Sigmoid colon (tissue), 3 donors: Measurements from ENCODE around the gene CFAP100.

Source experiments
- POLR2A ChIP-seq, 2 donors: fragments of 450-650 bp; IDR thresholded peaks; one replicate each; pipeline ENCODE4 v1.6.1; 2016; ENCODE audit warnings: antibody characterized with exemption in 2 of 2, mild to moderate bottlenecking in 2 of 2, moderate library complexity in 2 of 2
- TF ChIP-seq, protein P1 (sequence below), 4 experiments: fragments of 450-650 bp in 3 of 4; fragments of 200-600 bp in 1 of 4; IDR thresholded peaks; one replicate each; pipeline ENCODE4 v1.5.1; 2016 to 2019; ENCODE audit warnings: antibody characterized with exemption in 4 of 4, mild to moderate bottlenecking in 3 of 4, moderate library complexity in 2 of 4

DNA sequence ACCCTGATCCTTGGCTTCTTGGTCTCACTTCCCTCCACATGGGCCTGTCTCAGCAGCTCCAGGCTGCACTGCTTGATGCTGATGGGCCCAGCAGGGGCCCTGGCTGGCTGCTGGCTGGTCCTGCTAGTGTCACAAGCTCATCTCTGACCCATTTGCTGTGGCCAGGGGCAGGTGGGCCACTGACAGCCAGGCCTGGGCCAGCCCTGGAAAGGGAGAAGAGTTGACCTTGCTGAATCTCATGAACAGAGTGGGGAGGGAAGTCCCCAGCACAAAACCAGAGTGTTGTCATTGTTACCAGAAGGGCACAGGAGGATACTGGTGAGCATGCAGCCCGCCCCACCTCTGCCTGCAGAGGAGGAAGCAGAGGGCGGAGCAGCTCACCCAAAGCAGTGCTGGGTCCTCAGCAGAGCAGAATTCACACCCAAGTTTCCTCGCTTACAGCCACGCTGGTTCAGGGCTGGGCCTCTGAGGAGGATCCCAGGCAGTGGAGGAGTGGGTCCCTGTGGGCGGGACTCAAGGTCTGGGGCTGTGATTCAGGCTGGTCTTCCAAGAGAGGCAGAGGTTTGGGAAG lies 29.9 kb upstream of the CFAP100 start:
- TF ChIP-seq, protein P1, sequence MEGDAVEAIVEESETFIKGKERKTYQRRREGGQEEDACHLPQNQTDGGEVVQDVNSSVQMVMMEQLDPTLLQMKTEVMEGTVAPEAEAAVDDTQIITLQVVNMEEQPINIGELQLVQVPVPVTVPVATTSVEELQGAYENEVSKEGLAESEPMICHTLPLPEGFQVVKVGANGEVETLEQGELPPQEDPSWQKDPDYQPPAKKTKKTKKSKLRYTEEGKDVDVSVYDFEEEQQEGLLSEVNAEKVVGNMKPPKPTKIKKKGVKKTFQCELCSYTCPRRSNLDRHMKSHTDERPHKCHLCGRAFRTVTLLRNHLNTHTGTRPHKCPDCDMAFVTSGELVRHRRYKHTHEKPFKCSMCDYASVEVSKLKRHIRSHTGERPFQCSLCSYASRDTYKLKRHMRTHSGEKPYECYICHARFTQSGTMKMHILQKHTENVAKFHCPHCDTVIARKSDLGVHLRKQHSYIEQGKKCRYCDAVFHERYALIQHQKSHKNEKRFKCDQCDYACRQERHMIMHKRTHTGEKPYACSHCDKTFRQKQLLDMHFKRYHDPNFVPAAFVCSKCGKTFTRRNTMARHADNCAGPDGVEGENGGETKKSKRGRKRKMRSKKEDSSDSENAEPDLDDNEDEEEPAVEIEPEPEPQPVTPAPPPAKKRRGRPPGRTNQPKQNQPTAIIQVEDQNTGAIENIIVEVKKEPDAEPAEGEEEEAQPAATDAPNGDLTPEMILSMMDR (IDR thresholded peaks at IDR 0.05), result no peak
- TF ChIP-seq POLR2A (IDR thresholded peaks at IDR 0.05), result no peak
